OCI-M2 (cell line): ENCODE data around the gene GFRA1.

Experiments
- DNase-seq: peaks from one replicate; lab custom pipeline; 2025; ENCODE audit not compliant: unreplicated experiment; lab: John Stamatoyannopoulos, UW

The GFRA1 gene

DNA sequence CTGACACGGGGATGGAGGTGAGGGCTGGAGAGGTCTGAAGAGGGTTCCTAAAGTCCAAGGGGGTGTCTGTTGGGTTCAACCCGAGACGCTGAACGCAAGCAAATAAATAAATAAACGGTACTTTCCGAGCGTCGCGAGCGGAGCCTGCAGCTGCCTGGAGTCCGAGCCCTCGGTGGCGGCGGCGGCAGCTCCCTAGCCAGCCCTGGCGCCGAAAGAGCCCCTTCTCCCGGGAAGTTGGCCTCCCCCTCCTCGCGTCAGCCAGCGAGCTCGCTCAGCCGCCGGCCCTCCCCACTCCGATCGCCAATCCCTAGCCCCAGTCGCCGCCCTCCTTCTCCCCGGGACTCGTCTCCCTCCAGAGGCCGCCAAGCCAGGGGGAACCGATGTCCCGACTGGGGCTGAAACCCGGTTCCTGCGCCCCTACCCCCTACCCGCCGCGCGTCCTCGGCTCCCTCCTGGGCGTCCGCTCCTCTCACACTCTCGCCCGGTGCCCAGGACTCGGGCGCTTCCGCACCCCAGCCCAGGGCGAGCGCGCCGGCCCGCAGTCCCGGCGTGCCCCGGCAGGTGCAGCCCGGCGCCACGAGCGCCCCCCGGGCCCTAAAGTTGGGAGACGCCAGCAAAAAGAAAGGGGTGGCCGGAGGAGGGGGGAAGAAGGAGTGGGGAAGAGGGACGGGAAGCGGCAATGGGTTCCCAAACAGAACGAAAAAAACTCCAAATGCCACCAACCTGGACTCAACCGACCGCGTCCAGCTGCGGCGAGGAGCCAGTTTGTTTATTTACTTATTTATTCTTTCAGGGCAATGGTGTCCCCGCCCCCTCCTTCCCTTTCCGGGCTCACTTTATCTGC lies at the start of gene GFRA1:
GFRA1 (minus strand) TSS at position 767 of the 844 bp plus-strand sequence. CDS start 1,177 bp downstream, outside the sequence.
- DNase-seq = no peak

DNA sequence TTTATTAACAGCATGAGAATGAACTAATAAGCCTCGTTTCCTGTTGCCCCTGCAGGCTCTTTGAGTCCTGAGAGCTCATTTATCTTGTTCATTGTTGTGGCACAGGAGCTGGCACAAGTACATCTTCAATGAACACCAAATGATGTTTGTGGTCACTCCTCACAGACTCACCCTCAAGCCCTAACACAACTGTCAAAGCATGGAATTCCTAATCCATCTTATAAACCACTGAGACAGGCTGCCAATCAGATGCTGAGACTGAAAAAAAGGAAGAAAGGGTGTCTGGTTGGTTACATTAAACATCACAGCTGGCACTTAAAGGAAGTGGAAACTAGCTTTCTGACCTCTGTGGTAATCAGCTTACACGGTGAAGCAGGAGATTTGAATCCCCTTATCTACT lies 43.5 kb upstream of the GFRA1 start:
- no peak for DNase-seq

DNA sequence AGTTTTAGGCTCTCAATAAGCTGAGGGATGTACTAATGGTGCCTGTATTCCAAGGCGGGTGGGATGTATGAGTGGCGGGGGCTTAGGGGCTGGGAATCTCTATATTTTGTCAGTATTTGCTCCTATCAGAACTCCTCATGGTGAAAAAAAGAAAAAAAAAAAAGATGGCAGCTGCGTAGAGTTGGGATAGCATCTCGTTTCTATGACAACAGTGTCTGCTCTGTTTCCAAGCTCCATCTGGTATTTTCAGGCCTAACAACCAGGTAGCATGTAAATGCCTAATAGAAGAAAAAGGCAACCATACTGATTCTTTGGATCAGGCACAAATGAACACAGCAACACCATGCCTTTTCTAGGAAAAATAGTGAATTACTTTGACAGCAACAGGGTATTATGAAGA lies 39.5 kb upstream of the GFRA1 start:
- no peak for DNase-seq

GRCh38 chr10:116311706-116312490 lies 38.9 kb upstream of the GFRA1 start:
- DNase-seq = no peak

GRCh38 chr10:116311016-116311415 lies 38.0 kb upstream of the GFRA1 start:
- DNase-seq = no peak

DNA sequence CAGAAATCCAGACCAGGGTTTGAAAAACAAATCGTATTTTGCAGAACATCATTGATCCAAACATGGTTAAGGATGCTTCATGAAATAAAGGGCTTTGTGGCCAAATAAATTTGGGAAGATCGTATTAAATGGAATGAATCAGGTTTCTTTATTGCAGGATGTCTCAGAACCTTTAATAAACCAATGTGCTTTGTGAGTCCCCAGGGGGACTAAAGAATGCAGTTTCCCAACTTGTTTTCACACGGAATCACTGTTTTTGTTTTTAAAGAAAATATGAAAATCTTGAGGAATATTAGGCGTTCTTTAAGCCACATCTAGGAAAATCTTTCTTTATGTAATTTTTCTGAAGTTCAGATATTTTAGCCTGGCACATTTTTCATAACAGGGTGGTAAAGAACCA lies 34.4 kb upstream of the GFRA1 start:
- DNase-seq = no peak

GRCh38 chr10:116306847-116307246 lies 33.8 kb upstream of the GFRA1 start:
- DNase-seq = no peak

DNA sequence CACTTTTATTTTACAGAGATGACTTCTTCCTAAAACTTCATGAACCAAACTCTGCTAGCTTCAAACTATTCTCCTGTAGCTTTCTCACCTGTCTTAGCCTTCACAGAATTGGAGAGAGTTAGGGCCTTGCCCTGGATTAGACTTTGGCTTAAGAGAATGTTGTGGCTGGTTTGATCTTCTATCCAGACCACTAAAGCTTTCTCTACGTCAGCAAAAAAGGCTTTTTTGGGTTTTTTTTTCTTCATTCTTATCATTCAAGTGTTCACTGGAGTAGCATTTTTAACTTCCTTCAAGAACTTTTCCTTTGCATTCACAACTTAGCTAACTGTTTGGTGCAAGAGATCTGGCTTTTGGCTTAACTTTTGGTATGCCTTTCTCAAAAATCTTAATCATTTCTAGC lies 31.9 kb upstream of the GFRA1 start:
- no peak for DNase-seq

GRCh38 chr10:116300542-116300941 lies 27.5 kb upstream of the GFRA1 start:
- DNase-seq = no peak

- DNase-seq = no peak
Measured at GRCh38 chr10:116298586-116298985, 25.6 kb upstream of the GFRA1 start.

- DNase-seq = no peak
Measured at GRCh38 chr10:116296291-116296721, 23.3 kb upstream of the GFRA1 start.

- DNase-seq = no peak
Measured at GRCh38 chr10:116292493-116292892, 19.5 kb upstream of the GFRA1 start.

- no peak for DNase-seq
Measured at GRCh38 chr10:116289652-116290051, 16.6 kb upstream of the GFRA1 start.

GRCh38 chr10:116287906-116288501 lies 15.0 kb upstream of the GFRA1 start:
- DNase-seq = no peak

DNA sequence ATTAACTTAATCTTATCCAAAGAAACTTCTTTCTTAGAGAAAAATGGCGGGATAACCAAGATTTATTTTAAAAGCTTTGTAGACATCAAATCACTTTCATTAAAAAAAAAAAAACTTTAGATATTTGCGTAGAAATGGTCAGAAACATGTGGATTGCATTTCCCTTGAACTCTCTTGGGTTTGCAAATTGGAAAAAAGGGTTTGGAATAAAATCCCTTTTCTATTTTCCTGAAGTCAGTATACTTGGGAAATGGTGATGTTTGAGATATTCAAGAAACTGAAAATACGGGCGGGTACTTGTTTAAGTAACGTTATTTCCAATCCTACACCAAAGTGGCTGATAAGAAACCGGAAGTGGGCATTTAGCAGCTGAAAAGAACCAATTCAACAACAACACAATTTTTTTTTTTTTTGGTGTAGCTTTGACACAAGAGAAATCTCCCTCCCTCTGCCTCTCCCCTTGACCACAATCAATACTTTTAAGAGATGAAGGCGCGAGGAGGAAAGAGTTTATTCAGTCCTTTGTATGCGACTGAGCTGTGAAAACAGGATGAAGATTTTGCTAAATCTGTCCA lies 13.7 kb upstream of the GFRA1 start:
- DNase-seq = no peak

- no peak for DNase-seq
Measured at GRCh38 chr10:116281775-116282174, 8.8 kb upstream of the GFRA1 start.

GRCh38 chr10:116278846-116279245 lies 5.8 kb upstream of the GFRA1 start:
- no peak for DNase-seq

DNA sequence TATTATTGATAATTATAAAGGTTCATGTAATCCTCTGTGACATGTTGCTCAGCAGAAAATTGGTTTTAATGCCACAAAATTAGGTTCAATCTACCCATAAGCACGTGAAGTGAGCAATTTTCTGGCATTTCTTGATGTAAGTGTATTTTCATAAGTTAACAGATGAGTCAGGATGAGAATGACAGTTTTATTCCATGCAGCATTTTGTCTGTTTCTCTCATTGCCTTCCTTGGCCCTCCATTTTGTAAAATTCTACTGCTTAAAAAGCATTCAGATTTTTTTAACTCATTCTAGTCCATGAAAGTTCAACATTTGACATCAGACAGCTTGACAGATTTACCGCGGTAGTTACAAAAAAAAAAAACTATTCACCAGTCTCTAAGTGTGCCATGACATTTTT lies 4.0 kb upstream of the GFRA1 start:
- no peak for DNase-seq

GRCh38 chr10:116274064-116274904 lies 1.3 kb upstream of the GFRA1 start:
- no peak for DNase-seq

GRCh38 chr10:116271593-116272439 lies 1.2 kb downstream of the GFRA1 start:
- DNase-seq = no peak
